A673 (cell line): ENCODE data around the gene RASSF4. TPM values are rescaled to one million over a fixed set of nuclear protein-coding genes. Genes with fewer than 3 reads are reported as not detected.

Experiments
- BruUV-seq: library from RNA; stranded (reverse); fragments of 400-500 nt; replicated peaks from 2 replicates; lab custom pipeline; 2021; lab: Mats Ljungman, UMichigan
- CTCF ChIA-PET: fragments of 300-600 bp; sonication (Branson Sonifier 250); formaldehyde crosslinking; loops from one replicate; lab custom pipeline; 2022; ENCODE audit warnings: antibody characterized with exemption; lab: Charles Lee
- POLR2A ChIA-PET: fragments of 300-600 bp; sonication (Branson Sonifier 250); formaldehyde crosslinking; loops from one replicate; lab custom pipeline; 2022; ENCODE audit warnings: antibody characterized with exemption; ENCODE audit not compliant: low non-redundant PET; lab: Charles Lee
- DNase-seq: peaks from one replicate; pipeline ENCODE4 v3.0.0-alpha.2; 2015; ENCODE audit warnings: low spot score
- H3K27ac ChIP-seq: fragments of 200-600 bp; sonication (generic); 2 replicates; pipeline ENCODE4 v1.5.1; 2016; ENCODE audit warnings: mixed run types, low read depth, mild to moderate bottlenecking, mixed read lengths, antibody characterized with exemption, low read length; ENCODE audit not compliant: poor library complexity, severe bottlenecking
- H3K27me3 ChIP-seq: fragments of 200-600 bp; sonication (generic); replicated peaks from 2 replicates; pipeline ENCODE4 v1.6.1; 2017; ENCODE audit warnings: mixed run types, low read depth, mild to moderate bottlenecking, mixed read lengths, antibody characterized with exemption, low read length; ENCODE audit not compliant: insufficient read depth, poor library complexity
- H3K36me3 ChIP-seq: fragments of 200-600 bp; sonication (generic); 2 replicates; pipeline ENCODE4 v1.6.1; 2016; ENCODE audit warnings: mixed run types, mild to moderate bottlenecking, mixed read lengths, antibody characterized with exemption, low read length; ENCODE audit not compliant: insufficient read depth, poor library complexity, severe bottlenecking
- H3K4me1 ChIP-seq: fragments of 200-600 bp; sonication (generic); 2 replicates; pipeline ENCODE4 v1.6.1; 2017; ENCODE audit warnings: mixed run types, mild to moderate bottlenecking, mixed read lengths, antibody characterized with exemption, low read length; ENCODE audit not compliant: insufficient read depth, poor library complexity, severe bottlenecking
- H3K4me3 ChIP-seq: fragments of 200-600 bp; sonication (generic); 2 replicates; pipeline ENCODE4 v1.5.1; 2016; ENCODE audit warnings: low read depth, mixed run types, mild to moderate bottlenecking, mixed read lengths, low read length; ENCODE audit not compliant: poor library complexity, severe bottlenecking
- H3K9me3 ChIP-seq: fragments of 200-600 bp; sonication (generic); 2 replicates; pipeline ENCODE4 v1.6.1; 2016; ENCODE audit warnings: mixed run types, low read depth, mild to moderate bottlenecking, mixed read lengths, antibody characterized with exemption, low read length; ENCODE audit not compliant: poor library complexity, severe bottlenecking
- EZH2 ChIP-seq: fragments of 200-600 bp; sonication (generic); IDR thresholded peaks from 2 replicates; pipeline ENCODE4 v1.6.1; 2017; ENCODE audit warnings: borderline replicate concordance, low read depth, mild to moderate bottlenecking, mixed read lengths, antibody characterized with exemption, low read length; ENCODE audit not compliant: poor library complexity, severe bottlenecking
- intact Hi-C: fragments of 100-400 bp; cut with micrococcal nuclease; formaldehyde crosslinking; loops from one replicate; pipeline ENCODE4 v1.10.0; 2022; ENCODE audit not compliant: unreplicated experiment
- total RNA-seq: library from RNA; stranded (reverse); gene quantifications from 2 replicates; pipeline ENCODE4 v1.2.3, GENCODE V29; 2021
- TF ChIP-seq, protein P1 (sequence below): fragments of 300-800, 200-600 bp; sonication (generic); conservative IDR thresholded peaks from 2 replicates; pipeline ENCODE4 v1.5.1; 2017; ENCODE audit warnings: low read depth, mild to moderate bottlenecking, antibody characterized with exemption, low read length, moderate library complexity, mixed read lengths

The RASSF4 gene
- total RNA-seq, 1 experiment from 2014 or later, result 0.71 TPM

DNA sequence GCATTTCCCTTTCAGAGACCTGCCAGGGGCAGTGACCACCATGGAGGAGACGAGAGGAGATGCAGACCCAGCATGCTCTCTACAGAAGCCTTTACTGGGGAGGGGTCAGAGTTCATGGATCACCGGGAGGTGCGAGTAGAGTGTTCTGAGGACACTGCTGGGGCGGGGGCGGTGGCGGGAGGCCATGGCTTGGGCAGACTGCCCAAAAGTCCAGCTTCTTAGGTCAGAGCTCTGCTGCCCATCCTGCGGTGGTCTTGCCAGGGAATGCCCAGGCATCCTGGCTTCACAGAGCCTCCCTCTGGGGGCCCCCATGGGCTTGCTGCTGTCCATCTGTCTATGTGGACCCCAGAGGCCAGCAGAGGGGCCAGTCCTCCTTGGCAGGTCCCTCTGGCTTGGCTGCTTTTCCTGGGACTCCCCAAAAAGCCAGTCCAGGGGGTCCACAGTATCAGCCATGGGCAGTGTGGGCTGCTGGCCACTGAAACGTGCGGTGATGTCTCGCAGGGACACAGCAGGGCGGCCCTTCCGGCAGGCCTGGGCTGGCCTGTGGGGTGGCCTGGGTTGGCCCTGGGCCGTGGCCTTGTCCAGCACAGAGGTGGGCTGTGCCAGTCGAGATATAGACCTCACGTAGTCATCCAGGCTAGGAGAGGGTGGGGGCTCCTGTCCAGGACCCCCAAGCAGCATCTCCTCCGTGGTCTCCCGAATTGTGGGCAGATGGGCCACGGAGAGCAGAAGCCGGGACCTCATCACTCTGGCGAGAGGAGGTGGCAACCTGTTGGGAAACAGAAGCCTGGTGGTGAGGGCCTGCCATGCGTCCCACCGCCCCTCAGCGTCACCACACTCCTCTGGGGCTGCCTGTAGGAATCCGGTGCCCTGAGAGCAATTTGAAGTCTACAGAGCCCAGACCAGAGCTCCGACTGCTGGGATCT, 17.9 kb downstream of the RASSF4 start:
- peaks cover 31% of the 10 kb centered on the region for H3K4me1 ChIP-seq
- TF ChIP-seq EZH2, result no peak
- TF ChIP-seq, protein P1, sequence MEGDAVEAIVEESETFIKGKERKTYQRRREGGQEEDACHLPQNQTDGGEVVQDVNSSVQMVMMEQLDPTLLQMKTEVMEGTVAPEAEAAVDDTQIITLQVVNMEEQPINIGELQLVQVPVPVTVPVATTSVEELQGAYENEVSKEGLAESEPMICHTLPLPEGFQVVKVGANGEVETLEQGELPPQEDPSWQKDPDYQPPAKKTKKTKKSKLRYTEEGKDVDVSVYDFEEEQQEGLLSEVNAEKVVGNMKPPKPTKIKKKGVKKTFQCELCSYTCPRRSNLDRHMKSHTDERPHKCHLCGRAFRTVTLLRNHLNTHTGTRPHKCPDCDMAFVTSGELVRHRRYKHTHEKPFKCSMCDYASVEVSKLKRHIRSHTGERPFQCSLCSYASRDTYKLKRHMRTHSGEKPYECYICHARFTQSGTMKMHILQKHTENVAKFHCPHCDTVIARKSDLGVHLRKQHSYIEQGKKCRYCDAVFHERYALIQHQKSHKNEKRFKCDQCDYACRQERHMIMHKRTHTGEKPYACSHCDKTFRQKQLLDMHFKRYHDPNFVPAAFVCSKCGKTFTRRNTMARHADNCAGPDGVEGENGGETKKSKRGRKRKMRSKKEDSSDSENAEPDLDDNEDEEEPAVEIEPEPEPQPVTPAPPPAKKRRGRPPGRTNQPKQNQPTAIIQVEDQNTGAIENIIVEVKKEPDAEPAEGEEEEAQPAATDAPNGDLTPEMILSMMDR, result no peak
- no peak for DNase-seq
- ChIA-PET POLR2A (no interaction called here), CTCF (no interaction called here)
- intact Hi-C loops, result loop anchor here (5.0 to 10.0 kb wide), 2 partner anchors 45 to 1303 kb away; no protein-coding TSS in a partner anchor
- no TSS peak for BruUV-seq
- H3K27me3 ChIP-seq, result no peaks in the 10 kb centered on the region
- no peaks in the 10 kb centered on the region for H3K36me3 ChIP-seq
- no peaks in the 10 kb centered on the region for H3K9me3 ChIP-seq
- H3K27ac ChIP-seq, result peak overlapping the region; percentile 51
- peak overlapping the region; percentile 18 for H3K4me3 ChIP-seq

DNA sequence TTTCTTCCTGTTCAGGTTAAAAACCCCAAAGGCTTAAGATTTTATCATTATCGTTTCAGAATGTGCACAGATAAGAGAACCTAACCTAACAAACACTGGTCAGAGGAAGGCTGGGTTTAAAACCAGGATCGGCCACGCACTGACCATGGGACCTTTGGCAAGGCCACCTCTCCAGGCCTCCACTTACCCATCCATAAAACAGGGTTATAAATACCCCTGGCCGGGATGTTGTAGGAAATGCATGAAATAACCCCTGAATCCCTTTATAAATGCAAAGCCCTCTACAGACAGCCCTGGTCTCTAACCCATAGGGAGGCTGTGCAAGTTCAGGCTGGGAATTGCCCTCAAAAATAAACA, 18.6 kb downstream of the RASSF4 start:
- POLR2A ChIA-PET, result no interaction called here
- H3K9me3 ChIP-seq, result no peaks in the 10 kb centered on the region
- H3K4me3 ChIP-seq, result peak overlapping the region; percentile 18
- H3K27ac ChIP-seq, result peak overlapping the region; percentile 51
- H3K27me3 ChIP-seq, result no peaks in the 10 kb centered on the region
- no peaks in the 10 kb centered on the region for H3K36me3 ChIP-seq
- DNase-seq, result no peak
- peaks cover 31% of the 10 kb centered on the region for H3K4me1 ChIP-seq
- no TSS peak for BruUV-seq
- TF ChIP-seq EZH2, result no peak
- intact Hi-C loops, result loop anchor here (5.0 to 10.0 kb wide), 2 partner anchors 46 to 1303 kb away; no protein-coding TSS in a partner anchor
- CTCF ChIA-PET, result interaction anchor here (1.0 kb wide), 1 partner anchor 45 kb away, joined by 3 read pairs; no protein-coding TSS in a partner anchor

DNA sequence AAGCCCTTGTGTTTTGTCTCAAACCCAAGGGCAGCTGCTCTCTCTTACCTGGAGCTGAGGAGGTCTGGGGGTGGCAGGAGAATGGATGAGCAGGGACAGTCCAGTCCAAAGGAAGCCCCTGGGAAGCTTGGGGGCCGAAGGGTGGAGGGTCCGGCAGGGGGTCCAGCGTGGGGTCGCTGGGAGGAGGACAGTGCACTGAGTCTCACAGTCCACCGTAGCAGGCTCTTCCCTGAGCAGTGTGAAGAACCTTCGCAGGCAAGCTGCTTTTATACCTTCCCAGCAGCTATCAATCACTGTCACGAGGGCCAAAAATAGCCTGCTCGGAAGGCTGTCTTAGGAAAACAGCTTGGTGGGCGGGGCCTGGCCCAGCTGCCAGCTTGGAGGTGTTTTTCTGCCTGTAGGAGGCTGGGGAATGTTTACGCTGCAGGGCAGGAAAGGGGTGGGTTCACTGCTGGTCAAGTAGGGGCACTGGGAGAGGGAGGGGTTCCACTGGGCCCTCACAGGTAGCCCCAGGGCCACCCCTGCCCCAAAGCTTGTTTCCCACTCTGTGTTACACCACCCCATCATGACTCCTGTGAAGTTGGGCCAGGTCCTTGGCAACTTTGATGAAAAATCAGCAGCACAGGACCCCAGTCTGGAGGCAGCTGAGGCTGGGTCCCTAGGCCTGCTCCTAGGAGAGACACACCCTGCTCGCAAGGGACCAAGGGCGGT, 19.1 kb downstream of the RASSF4 start, which contains the start of gene DEPP1:
Gene DEPP1, minus strand, starts transcription at position 240 of the 711 bp plus-strand sequence. CDS start 779 bp downstream, outside the sequence.
- no peaks in the 10 kb centered on the region for H3K9me3 ChIP-seq
- peaks cover 31% of the 10 kb centered on the region for H3K4me1 ChIP-seq
- no peaks in the 10 kb centered on the region for H3K27me3 ChIP-seq
- peak within 1 kb of the TSS; percentile 63 for H3K27ac ChIP-seq
- peak; percentile 91 for DNase-seq
- BruUV-seq, result no TSS peak
- H3K36me3 ChIP-seq, result no peaks in the 10 kb centered on the region
- H3K4me3 ChIP-seq, result peak within 1 kb of the TSS; percentile 18
- CTCF ChIA-PET, result interaction anchor here (1.0 kb wide), 1 partner anchor 46 kb away, joined by 3 read pairs; no protein-coding TSS in a partner anchor
- intact Hi-C loops, result loop anchor here (5.0 to 10.0 kb wide), 2 partner anchors 46 to 1304 kb away; no protein-coding TSS in a partner anchor
- no peak for TF ChIP-seq EZH2
- TF ChIP-seq, protein P1, result no peak
- POLR2A ChIA-PET, result no interaction called here
